Loucy (cell line): ENCODE data around the gene PDE11A.

Experiments
- EZH2phosphoT487 ChIP-seq: fragments of 200-600 bp; IDR thresholded peaks from 2 replicates; pipeline ENCODE4 v1.6.1; 2018; ENCODE audit warnings: antibody characterized with exemption, mild to moderate bottlenecking, moderate library complexity, borderline replicate concordance
- TF ChIP-seq, protein P1 (sequence below): fragments of 200-600 bp; sonication (generic); conservative IDR thresholded peaks from 2 replicates; pipeline ENCODE4 v1.5.1; 2014; ENCODE audit warnings: mild to moderate bottlenecking, antibody characterized with exemption, low read length

- TF ChIP-seq, protein P1, sequence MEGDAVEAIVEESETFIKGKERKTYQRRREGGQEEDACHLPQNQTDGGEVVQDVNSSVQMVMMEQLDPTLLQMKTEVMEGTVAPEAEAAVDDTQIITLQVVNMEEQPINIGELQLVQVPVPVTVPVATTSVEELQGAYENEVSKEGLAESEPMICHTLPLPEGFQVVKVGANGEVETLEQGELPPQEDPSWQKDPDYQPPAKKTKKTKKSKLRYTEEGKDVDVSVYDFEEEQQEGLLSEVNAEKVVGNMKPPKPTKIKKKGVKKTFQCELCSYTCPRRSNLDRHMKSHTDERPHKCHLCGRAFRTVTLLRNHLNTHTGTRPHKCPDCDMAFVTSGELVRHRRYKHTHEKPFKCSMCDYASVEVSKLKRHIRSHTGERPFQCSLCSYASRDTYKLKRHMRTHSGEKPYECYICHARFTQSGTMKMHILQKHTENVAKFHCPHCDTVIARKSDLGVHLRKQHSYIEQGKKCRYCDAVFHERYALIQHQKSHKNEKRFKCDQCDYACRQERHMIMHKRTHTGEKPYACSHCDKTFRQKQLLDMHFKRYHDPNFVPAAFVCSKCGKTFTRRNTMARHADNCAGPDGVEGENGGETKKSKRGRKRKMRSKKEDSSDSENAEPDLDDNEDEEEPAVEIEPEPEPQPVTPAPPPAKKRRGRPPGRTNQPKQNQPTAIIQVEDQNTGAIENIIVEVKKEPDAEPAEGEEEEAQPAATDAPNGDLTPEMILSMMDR, result no peak
- TF ChIP-seq EZH2phosphoT487, result no peak
These were observed 244.0 kb downstream of the PDE11A start for GRCh38 chr2:177828557-177828956.
